ENCODE results near the gene HOXA2.

DNA sequence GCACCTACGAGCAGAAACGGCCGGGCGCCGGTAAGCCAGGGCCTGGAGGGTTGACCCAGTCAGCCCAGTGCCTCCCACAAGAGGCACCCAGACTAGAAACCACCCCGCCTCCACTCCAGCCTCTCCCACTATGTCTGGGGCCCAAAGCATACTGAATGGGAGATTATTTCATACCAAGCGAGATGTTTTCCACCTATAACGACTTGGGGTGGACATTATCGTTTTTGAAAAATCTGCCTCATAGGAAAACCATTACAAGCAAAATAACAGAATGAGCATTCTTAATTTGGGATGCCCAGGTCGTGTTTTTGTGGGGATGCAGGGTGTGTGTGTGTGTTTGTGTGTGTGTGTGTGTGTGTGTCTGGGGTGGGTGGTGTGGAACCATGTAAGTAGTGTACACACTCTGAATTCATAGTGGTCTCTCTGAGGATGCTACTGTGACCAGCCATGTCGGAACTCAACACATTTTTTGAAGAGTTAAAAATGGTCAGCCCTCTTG is 43.5 kb upstream of the HOXA2 start:
- TF ChIP-seq, protein P1, sequence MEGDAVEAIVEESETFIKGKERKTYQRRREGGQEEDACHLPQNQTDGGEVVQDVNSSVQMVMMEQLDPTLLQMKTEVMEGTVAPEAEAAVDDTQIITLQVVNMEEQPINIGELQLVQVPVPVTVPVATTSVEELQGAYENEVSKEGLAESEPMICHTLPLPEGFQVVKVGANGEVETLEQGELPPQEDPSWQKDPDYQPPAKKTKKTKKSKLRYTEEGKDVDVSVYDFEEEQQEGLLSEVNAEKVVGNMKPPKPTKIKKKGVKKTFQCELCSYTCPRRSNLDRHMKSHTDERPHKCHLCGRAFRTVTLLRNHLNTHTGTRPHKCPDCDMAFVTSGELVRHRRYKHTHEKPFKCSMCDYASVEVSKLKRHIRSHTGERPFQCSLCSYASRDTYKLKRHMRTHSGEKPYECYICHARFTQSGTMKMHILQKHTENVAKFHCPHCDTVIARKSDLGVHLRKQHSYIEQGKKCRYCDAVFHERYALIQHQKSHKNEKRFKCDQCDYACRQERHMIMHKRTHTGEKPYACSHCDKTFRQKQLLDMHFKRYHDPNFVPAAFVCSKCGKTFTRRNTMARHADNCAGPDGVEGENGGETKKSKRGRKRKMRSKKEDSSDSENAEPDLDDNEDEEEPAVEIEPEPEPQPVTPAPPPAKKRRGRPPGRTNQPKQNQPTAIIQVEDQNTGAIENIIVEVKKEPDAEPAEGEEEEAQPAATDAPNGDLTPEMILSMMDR (IDR thresholded peaks at IDR 0.05; ENCODE audit: low read depth, low read length, missing input control) = no peak
- TF ChIP-seq EGR1 (IDR thresholded peaks at IDR 0.05; ENCODE audit: low read depth in 2 of 2) = no peak
- TF ChIP-seq ATF3 (IDR thresholded peaks at IDR 0.05) = no peak
- TF ChIP-seq MAX (IDR thresholded peaks at IDR 0.05) = no peak
- no peak for TF ChIP-seq RXRA (IDR thresholded peaks at IDR 0.05)
- TF ChIP-seq, protein P2, sequence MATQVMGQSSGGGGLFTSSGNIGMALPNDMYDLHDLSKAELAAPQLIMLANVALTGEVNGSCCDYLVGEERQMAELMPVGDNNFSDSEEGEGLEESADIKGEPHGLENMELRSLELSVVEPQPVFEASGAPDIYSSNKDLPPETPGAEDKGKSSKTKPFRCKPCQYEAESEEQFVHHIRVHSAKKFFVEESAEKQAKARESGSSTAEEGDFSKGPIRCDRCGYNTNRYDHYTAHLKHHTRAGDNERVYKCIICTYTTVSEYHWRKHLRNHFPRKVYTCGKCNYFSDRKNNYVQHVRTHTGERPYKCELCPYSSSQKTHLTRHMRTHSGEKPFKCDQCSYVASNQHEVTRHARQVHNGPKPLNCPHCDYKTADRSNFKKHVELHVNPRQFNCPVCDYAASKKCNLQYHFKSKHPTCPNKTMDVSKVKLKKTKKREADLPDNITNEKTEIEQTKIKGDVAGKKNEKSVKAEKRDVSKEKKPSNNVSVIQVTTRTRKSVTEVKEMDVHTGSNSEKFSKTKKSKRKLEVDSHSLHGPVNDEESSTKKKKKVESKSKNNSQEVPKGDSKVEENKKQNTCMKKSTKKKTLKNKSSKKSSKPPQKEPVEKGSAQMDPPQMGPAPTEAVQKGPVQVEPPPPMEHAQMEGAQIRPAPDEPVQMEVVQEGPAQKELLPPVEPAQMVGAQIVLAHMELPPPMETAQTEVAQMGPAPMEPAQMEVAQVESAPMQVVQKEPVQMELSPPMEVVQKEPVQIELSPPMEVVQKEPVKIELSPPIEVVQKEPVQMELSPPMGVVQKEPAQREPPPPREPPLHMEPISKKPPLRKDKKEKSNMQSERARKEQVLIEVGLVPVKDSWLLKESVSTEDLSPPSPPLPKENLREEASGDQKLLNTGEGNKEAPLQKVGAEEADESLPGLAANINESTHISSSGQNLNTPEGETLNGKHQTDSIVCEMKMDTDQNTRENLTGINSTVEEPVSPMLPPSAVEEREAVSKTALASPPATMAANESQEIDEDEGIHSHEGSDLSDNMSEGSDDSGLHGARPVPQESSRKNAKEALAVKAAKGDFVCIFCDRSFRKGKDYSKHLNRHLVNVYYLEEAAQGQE (IDR thresholded peaks at IDR 0.05) = no peak
- TF ChIP-seq HNF4A (conservative IDR thresholded peaks at IDR 0.05) = no peak
- TF ChIP-seq YY1 (IDR thresholded peaks at IDR 0.05) = no peak
